IMR-90 (cell line): ENCODE results near the gene LMLN.

Experiments used
- BHLHE40 ChIP-seq: fragments of 150-350 bp; IDR thresholded peaks from 2 replicates; pipeline ENCODE4 v1.6.1; 2016; ENCODE audit warnings: mild to moderate bottlenecking, low read depth, low read length
- CEBPB ChIP-seq: IDR thresholded peaks from 2 replicates; pipeline ENCODE4 v1.6.1; 2012; ENCODE audit warnings: low read depth, low read length, improper control_type of control experiment
- CHD1 ChIP-seq: IDR thresholded peaks from 2 replicates; pipeline ENCODE4 v1.6.1; 2012; ENCODE audit warnings: low read depth, low read length, improper control_type of control experiment
- CTCF ChIP-seq: conservative IDR thresholded peaks from 2 replicates; pipeline ENCODE4 v1.5.1; 2012; ENCODE audit warnings: mild to moderate bottlenecking, low read depth, low read length, improper control_type of control experiment
- FOS ChIP-seq: fragments of 150-350 bp; IDR thresholded peaks from 2 replicates; pipeline ENCODE4 v1.6.1; 2016; ENCODE audit warnings: low read depth, low read length
- MAFK ChIP-seq: IDR thresholded peaks from 2 replicates; pipeline ENCODE4 v1.6.1; 2012; ENCODE audit warnings: low read depth, low read length, improper control_type of control experiment
- NFE2L2 ChIP-seq: fragments of 150-350 bp; IDR thresholded peaks from 2 replicates; pipeline ENCODE4 v1.6.1; 2016; ENCODE audit warnings: low read depth, mild to moderate bottlenecking, low read length
- POLR2A ChIP-seq: IDR thresholded peaks from 2 replicates; pipeline ENCODE4 v1.6.1; 2012; ENCODE audit warnings: mild to moderate bottlenecking, low read depth, low read length
- RAD21 ChIP-seq: IDR thresholded peaks from 2 replicates; pipeline ENCODE4 v1.6.1; 2012; ENCODE audit warnings: low read length, improper control_type of control experiment
- RCOR1 ChIP-seq: IDR thresholded peaks from 2 replicates; pipeline ENCODE4 v1.6.1; 2012; ENCODE audit warnings: mild to moderate bottlenecking, low read length, improper control_type of control experiment; ENCODE audit not compliant: insufficient replicate concordance
- SMC3 ChIP-seq: fragments of 150-350 bp; IDR thresholded peaks from 2 replicates; pipeline ENCODE4 v1.6.1; 2016; ENCODE audit warnings: low read depth, mild to moderate bottlenecking, antibody characterized with exemption, low read length, moderate library complexity
- USF2 ChIP-seq: fragments of 150-350 bp; IDR thresholded peaks from 2 replicates; pipeline ENCODE4 v1.6.1; 2017; ENCODE audit warnings: mild to moderate bottlenecking, antibody characterized with exemption, low read length, low read depth
- TF ChIP-seq, protein P1 (sequence below): fragments of 150-350 bp; IDR thresholded peaks from 2 replicates; pipeline ENCODE4 v1.6.1; 2016; ENCODE audit warnings: low read depth, mild to moderate bottlenecking, low read length, moderate library complexity, borderline replicate concordance

GRCh38 chr3:198065897-198066296 lies 105.9 kb downstream of the LMLN start:
- no peak for TF ChIP-seq FOS
- no peak for TF ChIP-seq CTCF
- no peak for TF ChIP-seq NFE2L2
- TF ChIP-seq POLR2A, result no peak
- TF ChIP-seq, protein P1, sequence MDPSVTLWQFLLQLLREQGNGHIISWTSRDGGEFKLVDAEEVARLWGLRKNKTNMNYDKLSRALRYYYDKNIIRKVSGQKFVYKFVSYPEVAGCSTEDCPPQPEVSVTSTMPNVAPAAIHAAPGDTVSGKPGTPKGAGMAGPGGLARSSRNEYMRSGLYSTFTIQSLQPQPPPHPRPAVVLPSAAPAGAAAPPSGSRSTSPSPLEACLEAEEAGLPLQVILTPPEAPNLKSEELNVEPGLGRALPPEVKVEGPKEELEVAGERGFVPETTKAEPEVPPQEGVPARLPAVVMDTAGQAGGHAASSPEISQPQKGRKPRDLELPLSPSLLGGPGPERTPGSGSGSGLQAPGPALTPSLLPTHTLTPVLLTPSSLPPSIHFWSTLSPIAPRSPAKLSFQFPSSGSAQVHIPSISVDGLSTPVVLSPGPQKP, result no peak
- TF ChIP-seq SMC3, result no peak
- no peak for TF ChIP-seq BHLHE40
- TF ChIP-seq CEBPB, result no peak
- no peak for TF ChIP-seq USF2
- no peak for TF ChIP-seq RAD21
- no peak for TF ChIP-seq CHD1
- TF ChIP-seq MAFK, result no peak
- no peak for TF ChIP-seq RCOR1
